ENCODE results near the gene SPEN.
A peak's percentile ranks its signal among the peaks of the same experiment; 100 is the strongest.
"Not testable (repeated sequence)": the region's sequence is repeated elsewhere in the genome, so short reads cannot be mapped to it uniquely, and the experiment has no call there.

SPEN gene

GRCh38 chr1:15908597-15908996 lies 61.1 kb downstream of the SPEN start:
- Histone ChIP-seq H4K91ac (ENCODE audit: low read depth, low read length) (no peak overlapping the region), H3K4me1 (ENCODE audit: control insufficient read depth in 1 of 2, insufficient read depth in 2 of 2, low read length in 2 of 2) (no peaks in the 10 kb centered on the region)

GRCh38 chr1:15911141-15911540 lies 63.6 kb downstream of the SPEN start:
- Histone ChIP-seq H3K4ac (ENCODE audit: low read depth, low read length) (no peak overlapping the region), H3K9ac (ENCODE audit: low read length) (no peak overlapping the region), H3K9me3 (ENCODE audit: insufficient read depth, low read depth, low read length) (no peaks in the 10 kb centered on the region), H3K4me1 (ENCODE audit: control insufficient read depth in 1 of 2, insufficient read depth in 2 of 2, low read length in 2 of 2) (no peaks in the 10 kb centered on the region), H2AK5ac (ENCODE audit: low read length) (no peak overlapping the region), H3K27ac (ENCODE audit: low read depth, low read length) (no peak overlapping the region), H3K36me3 (ENCODE audit: control insufficient read depth in 1 of 2, insufficient read depth in 2 of 2, low read length in 2 of 2) (peaks cover 5 to 6% of the 10 kb centered on the region in 2 experiments), H2BK5ac (ENCODE audit: low read depth, low read length, poor library complexity) (no peak overlapping the region), H4K12ac (ENCODE audit: low read depth, low read length) (no peak overlapping the region), H3K4me2 (ENCODE audit: low read length) (no peak overlapping the region), H2BK120ac (ENCODE audit: insufficient read depth, low read length, poor library complexity) (no peak overlapping the region), H3K14ac (ENCODE audit: low read length) (no peak overlapping the region), H3K4me3 (ENCODE audit: low read depth, low read length) (no peak overlapping the region), H4K8ac (ENCODE audit: low read depth, low read length) (no peak overlapping the region), H3K79me2 (ENCODE audit: control insufficient read depth, insufficient read depth, low read length, poor library complexity) (no peaks in the 10 kb centered on the region), H3K18ac (ENCODE audit: low read length) (no peak overlapping the region), H4K91ac (ENCODE audit: low read depth, low read length) (no peak overlapping the region), H3K23ac (ENCODE audit: low read length) (no peak overlapping the region), H3K79me1 (ENCODE audit: low read length) (no peaks in the 10 kb centered on the region), H2AFZ (ENCODE audit: insufficient read depth, low read length, poor library complexity) (no peak overlapping the region), H3K27me3 (ENCODE audit: insufficient read depth, low read length) (no peaks in the 10 kb centered on the region), H2BK12ac (ENCODE audit: low read length) (no peak overlapping the region)
- no CpG with 5 or more reads among the region's 1 CpG for WGBS (ENCODE audit: extremely low coverage, insufficient coverage, insufficient read length)
- DNase-seq, result no peak

More at GRCh38 chr1:15908597-15908996, 61.1 kb downstream of the SPEN start:
- H3K4ac ChIP-seq (ENCODE audit: low read depth, low read length), result no peak overlapping the region
- H3K27me3 ChIP-seq (ENCODE audit: insufficient read depth, low read length), result no peaks in the 10 kb centered on the region
- no peak overlapping the region for H4K12ac ChIP-seq (ENCODE audit: low read depth, low read length)
- no peak overlapping the region for H3K4me3 ChIP-seq (ENCODE audit: low read depth, low read length)
- H2AK5ac ChIP-seq (ENCODE audit: low read length), result no peak overlapping the region
- H2AFZ ChIP-seq (ENCODE audit: insufficient read depth, low read length, poor library complexity), result no peak overlapping the region
- H3K18ac ChIP-seq (ENCODE audit: low read length), result no peak overlapping the region
- H3K27ac ChIP-seq (ENCODE audit: low read depth, low read length), result no peak overlapping the region
- no peak overlapping the region for H2BK5ac ChIP-seq (ENCODE audit: low read depth, low read length, poor library complexity)
- no peak overlapping the region for H3K9ac ChIP-seq (ENCODE audit: low read length)
- H4K8ac ChIP-seq (ENCODE audit: low read depth, low read length), result no peak overlapping the region
- H3K79me1 ChIP-seq (ENCODE audit: low read length), result no peaks in the 10 kb centered on the region
- no peak overlapping the region for H3K4me2 ChIP-seq (ENCODE audit: low read length)
- no peak overlapping the region for H2BK12ac ChIP-seq (ENCODE audit: low read length)
- WGBS (ENCODE audit: extremely low coverage, insufficient coverage, insufficient read length), result no CpG with 5 or more reads among the region's 4 CpGs
- no peak overlapping the region for H3K23ac ChIP-seq (ENCODE audit: low read length)
- H3K14ac ChIP-seq (ENCODE audit: low read length), result no peak overlapping the region
- no peaks in the 10 kb centered on the region for H3K79me2 ChIP-seq (ENCODE audit: control insufficient read depth, insufficient read depth, low read length, poor library complexity)
- peaks cover 2 to 5% of the 10 kb centered on the region in 2 experiments for H3K36me3 ChIP-seq (ENCODE audit: control insufficient read depth in 1 of 2, insufficient read depth in 2 of 2, low read length in 2 of 2)
- H2BK120ac ChIP-seq (ENCODE audit: insufficient read depth, low read length, poor library complexity), result no peak overlapping the region
- no peak for DNase-seq
- H3K9me3 ChIP-seq (ENCODE audit: insufficient read depth, low read depth, low read length), result no peaks in the 10 kb centered on the region

DNA sequence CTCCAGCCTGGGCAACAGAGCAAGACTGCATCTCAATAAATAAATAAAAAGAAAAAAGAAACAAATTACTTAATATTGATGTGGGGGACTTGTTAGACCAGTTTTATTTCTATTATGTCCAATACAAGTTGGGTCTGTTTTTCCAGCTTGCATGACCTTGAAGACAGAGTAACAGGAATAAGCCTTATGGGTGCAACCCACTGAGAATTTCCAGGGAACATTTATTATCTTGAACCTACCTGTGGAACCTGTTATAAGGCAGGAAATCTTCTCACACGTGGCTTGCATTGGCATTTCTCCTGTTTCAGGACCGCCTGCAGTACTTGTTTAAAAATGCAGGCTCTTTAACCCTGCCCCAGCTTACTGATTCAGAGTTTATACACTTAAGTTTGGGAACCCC lies 64.4 kb downstream of the SPEN start:
- Histone ChIP-seq H3K4me3 (ENCODE audit: low read depth, low read length) (no peak overlapping the region), H2BK5ac (ENCODE audit: low read depth, low read length, poor library complexity) (no peak overlapping the region), H3K79me1 (ENCODE audit: low read length) (peaks cover 1% of the 10 kb centered on the region), H3K79me2 (ENCODE audit: control insufficient read depth, insufficient read depth, low read length, poor library complexity) (no peaks in the 10 kb centered on the region), H2AK5ac (ENCODE audit: low read length) (no peak overlapping the region), H4K91ac (ENCODE audit: low read depth, low read length) (no peak overlapping the region), H4K8ac (ENCODE audit: low read depth, low read length) (no peak overlapping the region), H3K4ac (ENCODE audit: low read depth, low read length) (no peak overlapping the region), H2BK120ac (ENCODE audit: insufficient read depth, low read length, poor library complexity) (no peak overlapping the region), H3K23ac (ENCODE audit: low read length) (no peak overlapping the region), H3K4me1 (ENCODE audit: control insufficient read depth in 1 of 2, insufficient read depth in 2 of 2, low read length in 2 of 2) (no peaks in the 10 kb centered on the region), H2AFZ (ENCODE audit: insufficient read depth, low read length, poor library complexity) (no peak overlapping the region), H2BK12ac (ENCODE audit: low read length) (no peak overlapping the region), H3K27ac (ENCODE audit: low read depth, low read length) (no peak overlapping the region), H4K12ac (ENCODE audit: low read depth, low read length) (no peak overlapping the region), H3K27me3 (ENCODE audit: insufficient read depth, low read length) (no peaks in the 10 kb centered on the region), H3K9me3 (ENCODE audit: insufficient read depth, low read depth, low read length) (no peaks in the 10 kb centered on the region), H3K14ac (ENCODE audit: low read length) (no peak overlapping the region), H3K4me2 (ENCODE audit: low read length) (no peak overlapping the region), H3K36me3 (ENCODE audit: control insufficient read depth in 1 of 2, insufficient read depth in 2 of 2, low read length in 2 of 2) (peaks cover 6 to 7% of the 10 kb centered on the region in 2 experiments), H3K18ac (ENCODE audit: low read length) (no peak overlapping the region), H3K9ac (ENCODE audit: low read length) (no peak overlapping the region)
- DNase-seq, result peak in 1 of 2 donors; percentile 39
- no CpG with 5 or more reads among the region's 2 CpGs for WGBS (ENCODE audit: extremely low coverage, insufficient coverage, insufficient read length)

GRCh38 chr1:15913607-15914006 lies 66.1 kb downstream of the SPEN start:
- H2BK5ac ChIP-seq (ENCODE audit: low read depth, low read length, poor library complexity); H3K4me3 ChIP-seq (ENCODE audit: low read depth, low read length); H4K91ac ChIP-seq (ENCODE audit: low read depth, low read length); H2AK5ac ChIP-seq (ENCODE audit: low read length); H3K4me1 ChIP-seq (ENCODE audit: control insufficient read depth in 1 of 2, insufficient read depth in 2 of 2, low read length in 2 of 2); H3K9me3 ChIP-seq (ENCODE audit: insufficient read depth, low read depth, low read length); H3K23ac ChIP-seq (ENCODE audit: low read length); H3K79me1 ChIP-seq (ENCODE audit: low read length); H3K18ac ChIP-seq (ENCODE audit: low read length); H3K4me2 ChIP-seq (ENCODE audit: low read length); H2AFZ ChIP-seq (ENCODE audit: insufficient read depth, low read length, poor library complexity); DNase-seq; H3K27ac ChIP-seq (ENCODE audit: low read depth, low read length); H4K12ac ChIP-seq (ENCODE audit: low read depth, low read length); H3K9ac ChIP-seq (ENCODE audit: low read length); H3K27me3 ChIP-seq (ENCODE audit: insufficient read depth, low read length); H2BK12ac ChIP-seq (ENCODE audit: low read length); H3K14ac ChIP-seq (ENCODE audit: low read length); H3K79me2 ChIP-seq (ENCODE audit: control insufficient read depth, insufficient read depth, low read length, poor library complexity); H4K8ac ChIP-seq (ENCODE audit: low read depth, low read length); H3K4ac ChIP-seq (ENCODE audit: low read depth, low read length); H2BK120ac ChIP-seq (ENCODE audit: insufficient read depth, low read length, poor library complexity); H3K36me3 ChIP-seq (ENCODE audit: control insufficient read depth in 1 of 2, insufficient read depth in 2 of 2, low read length in 2 of 2): not testable (repeated sequence)
- no CpG with 5 or more reads among the region's 3 CpGs for WGBS (ENCODE audit: extremely low coverage, insufficient coverage, insufficient read length)
